Kidney epithelial cell (primary cell): ENCODE data around the gene FNDC3A. TPM values are rescaled to one million over a fixed set of nuclear protein-coding genes. Genes with fewer than 3 reads are reported as not detected.
"Not testable (repeated sequence)": the region's sequence is repeated elsewhere in the genome, so short reads cannot be mapped to it uniquely, and the experiment has no call there.

Experiments used
- DNase-seq: peaks from one replicate; pipeline ENCODE4 v3.0.0-alpha.2; 2010; ENCODE audit warnings: low read depth
- H3K27me3 ChIP-seq: 2 replicates; pipeline ENCODE4 v1.6.0; 2011; ENCODE audit warnings: low read length; ENCODE audit not compliant: control insufficient read depth, insufficient read depth
- H3K36me3 ChIP-seq: 2 replicates; pipeline ENCODE4 v1.5.1; 2011; ENCODE audit warnings: low read length; ENCODE audit not compliant: control insufficient read depth, insufficient read depth
- H3K4me3 ChIP-seq: 2 replicates; pipeline ENCODE4 v1.5.1; 2011; ENCODE audit warnings: low read depth, mild to moderate bottlenecking, control low read depth, low read length
- total RNA-seq: library from RNA; depleted of rRNA; stranded (reverse); fragments of >200 nt; gene quantifications from 2 replicates; pipeline ENCODE4 v1.2.3, GENCODE V29; 2015
- TF ChIP-seq, protein P1 (sequence below): IDR thresholded peaks from 2 replicates; pipeline ENCODE4 v1.5.1; 2011; ENCODE audit warnings: mild to moderate bottlenecking, moderate library complexity, low read length, control low read depth, inconsistent platforms; ENCODE audit not compliant: insufficient read depth, poor library complexity, severe bottlenecking

The FNDC3A gene
- total RNA-seq, 1 donor from 2014 or later = 63.6 TPM

DNA sequence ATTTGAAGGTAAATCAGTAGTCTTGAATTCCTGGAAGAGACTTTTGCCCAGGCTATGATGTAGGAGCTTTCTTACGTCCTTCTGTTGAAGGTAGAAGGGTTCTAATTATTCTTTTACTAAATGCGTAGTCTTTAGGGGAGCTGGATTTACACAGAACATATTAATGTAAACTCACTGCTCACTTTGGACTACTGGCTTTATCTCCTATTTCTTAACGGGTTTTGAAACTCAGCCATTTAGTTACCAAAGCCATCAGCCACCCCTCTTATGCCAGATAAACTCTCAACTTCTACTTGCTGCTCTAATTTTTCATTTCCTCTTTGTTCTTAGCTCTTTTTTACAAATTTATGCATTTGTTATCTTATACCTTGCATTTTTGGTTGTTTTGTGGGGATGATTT is 81.5 kb downstream of the FNDC3A start:
- TF ChIP-seq, protein P1, sequence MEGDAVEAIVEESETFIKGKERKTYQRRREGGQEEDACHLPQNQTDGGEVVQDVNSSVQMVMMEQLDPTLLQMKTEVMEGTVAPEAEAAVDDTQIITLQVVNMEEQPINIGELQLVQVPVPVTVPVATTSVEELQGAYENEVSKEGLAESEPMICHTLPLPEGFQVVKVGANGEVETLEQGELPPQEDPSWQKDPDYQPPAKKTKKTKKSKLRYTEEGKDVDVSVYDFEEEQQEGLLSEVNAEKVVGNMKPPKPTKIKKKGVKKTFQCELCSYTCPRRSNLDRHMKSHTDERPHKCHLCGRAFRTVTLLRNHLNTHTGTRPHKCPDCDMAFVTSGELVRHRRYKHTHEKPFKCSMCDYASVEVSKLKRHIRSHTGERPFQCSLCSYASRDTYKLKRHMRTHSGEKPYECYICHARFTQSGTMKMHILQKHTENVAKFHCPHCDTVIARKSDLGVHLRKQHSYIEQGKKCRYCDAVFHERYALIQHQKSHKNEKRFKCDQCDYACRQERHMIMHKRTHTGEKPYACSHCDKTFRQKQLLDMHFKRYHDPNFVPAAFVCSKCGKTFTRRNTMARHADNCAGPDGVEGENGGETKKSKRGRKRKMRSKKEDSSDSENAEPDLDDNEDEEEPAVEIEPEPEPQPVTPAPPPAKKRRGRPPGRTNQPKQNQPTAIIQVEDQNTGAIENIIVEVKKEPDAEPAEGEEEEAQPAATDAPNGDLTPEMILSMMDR = no peak
- no peaks in the 10 kb centered on the region for H3K27me3 ChIP-seq
- no peak for DNase-seq

GRCh38 chr13:49058761-49059160 is 83.0 kb downstream of the FNDC3A start:
- no peak overlapping the region for H3K4me3 ChIP-seq
- H3K36me3 ChIP-seq = no peaks in the 10 kb centered on the region
- no peak for DNase-seq
- H3K27me3 ChIP-seq = no peaks in the 10 kb centered on the region
- TF ChIP-seq, protein P1 = no peak

More for the DNA sequence above, 81.5 kb downstream of the FNDC3A start:
- no peak overlapping the region for H3K4me3 ChIP-seq
- no peaks in the 10 kb centered on the region for H3K36me3 ChIP-seq

- H3K36me3 ChIP-seq = no peaks in the 10 kb centered on the region
- DNase-seq = no peak
- TF ChIP-seq, protein P1 = no peak
- H3K27me3 ChIP-seq = no peaks in the 10 kb centered on the region
- H3K4me3 ChIP-seq = no peak overlapping the region
Observed at GRCh38 chr13:49060678-49061387, 85.1 kb downstream of the FNDC3A start.

DNA sequence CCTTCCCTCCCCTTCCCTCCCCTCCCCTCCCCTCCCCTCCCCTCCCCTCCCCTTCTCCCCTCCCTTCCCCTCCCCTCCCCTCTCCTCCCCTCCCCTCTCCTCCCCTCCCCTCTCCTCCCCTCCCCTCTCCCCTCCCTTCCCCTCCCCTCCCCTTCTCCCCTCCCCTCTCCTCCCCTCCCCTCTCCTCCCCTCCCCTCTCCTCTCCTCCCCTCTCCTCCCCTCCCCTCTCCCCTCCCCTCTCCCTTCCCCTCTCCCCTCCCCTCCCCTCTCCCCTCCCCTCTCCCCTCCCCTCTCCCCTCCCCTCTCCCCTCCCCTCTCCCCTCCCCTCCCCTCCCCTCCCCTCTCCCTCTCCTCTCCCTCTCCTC is 85.7 kb downstream of the FNDC3A start:
- not testable (repeated sequence) for H3K36me3 ChIP-seq, DNase-seq, H3K27me3 ChIP-seq, H3K4me3 ChIP-seq

DNA sequence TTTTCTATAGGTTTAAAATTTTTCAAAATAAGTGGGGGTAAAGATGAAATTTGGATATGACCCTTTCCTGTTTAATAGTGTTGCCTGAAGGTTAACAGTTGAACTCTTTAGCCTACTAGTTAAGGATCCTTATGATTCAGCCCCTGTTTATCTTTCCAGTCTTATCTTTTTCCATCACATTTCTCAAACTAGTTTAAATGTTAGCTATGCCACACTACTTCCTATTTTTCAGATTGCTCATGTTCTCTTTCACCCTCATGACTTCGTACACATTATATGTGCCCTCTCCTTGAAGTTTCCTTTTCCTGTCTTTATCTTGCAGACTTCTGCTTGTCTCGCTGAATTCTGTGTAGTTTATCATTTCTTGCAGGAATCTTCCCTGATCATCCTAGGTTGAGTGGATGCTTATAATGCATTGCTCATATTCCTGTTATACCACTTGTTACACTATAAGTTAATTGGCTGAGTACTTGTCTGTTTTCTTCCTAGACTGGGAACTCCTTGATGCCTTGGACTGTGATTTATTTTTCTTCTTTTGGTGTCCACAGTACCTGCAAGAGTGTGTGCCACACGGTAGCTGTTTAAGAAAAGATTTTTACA is 86.7 kb downstream of the FNDC3A start:
- TF ChIP-seq, protein P1 = no peak
- no peak overlapping the region for H3K4me3 ChIP-seq
- H3K27me3 ChIP-seq = no peaks in the 10 kb centered on the region
- DNase-seq = no peak
- no peaks in the 10 kb centered on the region for H3K36me3 ChIP-seq

DNA sequence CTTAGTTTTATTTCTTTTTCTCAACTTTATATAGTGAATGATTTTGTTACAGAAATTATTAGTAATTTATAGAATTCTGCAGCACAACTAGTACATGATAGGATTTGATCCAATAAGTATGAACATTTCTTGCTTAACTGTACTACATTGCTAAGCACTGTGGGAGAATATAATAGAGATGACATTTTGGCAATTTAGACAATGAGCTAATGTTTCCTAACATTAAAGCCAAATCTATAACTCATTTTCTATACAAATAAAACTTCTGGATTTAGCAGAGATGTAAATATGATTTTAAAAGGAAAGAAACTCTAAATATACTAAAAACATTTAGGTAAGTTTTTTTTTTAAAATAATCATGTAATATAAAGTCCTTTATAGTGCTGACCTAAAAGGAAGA is 87.3 kb downstream of the FNDC3A start:
- Histone ChIP-seq H3K36me3 (no peaks in the 10 kb centered on the region), H3K27me3 (no peaks in the 10 kb centered on the region), H3K4me3 (no peak overlapping the region)
- TF ChIP-seq, protein P1 = no peak
- DNase-seq = no peak
